Vagina (tissue), 2 donors: Measurements from ENCODE around the gene NEDD4L.

Experiments used
- CTCF ChIP-seq, 3 experiments: fragments of 450-650 bp in 2 of 3; fragments of 200-600 bp in 1 of 3; sonication (generic) in 1 of 3; IDR thresholded peaks; one replicate each; pipeline ENCODE4 v1.5.1; 2017 to 2019; ENCODE audit warnings: antibody characterized with exemption in 3 of 3, mild to moderate bottlenecking in 2 of 3, moderate library complexity in 2 of 3
- POLR2A ChIP-seq, 2 donors: fragments of 450-650 bp; IDR thresholded peaks; one replicate each; pipeline ENCODE4 v1.6.1; 2017; ENCODE audit warnings: antibody characterized with exemption in 2 of 2, mild to moderate bottlenecking in 2 of 2, moderate library complexity in 2 of 2
- POLR2AphosphoS5 ChIP-seq, 2 donors: sonication (generic); formaldehyde crosslinking; IDR thresholded peaks; one replicate each; pipeline ENCODE4 v1.9.0; 2017; ENCODE audit warnings: antibody characterized with exemption in 2 of 2, mild to moderate bottlenecking in 2 of 2, low read depth in 1 of 2; ENCODE audit not compliant: insufficient read depth in 1 of 2

- TF ChIP-seq CTCF (IDR thresholded peaks at IDR 0.05): no peak
- no peak for TF ChIP-seq POLR2A (IDR thresholded peaks at IDR 0.05)
- no peak for TF ChIP-seq POLR2AphosphoS5 (IDR thresholded peaks at IDR 0.05; ENCODE audit: insufficient read depth in 1 of 2, low read depth in 1 of 2)
These were observed 13.4 kb downstream of the NEDD4L start for GRCh38 chr18:58057291-58057965.
